ENCODE data around the gene FOXP1. TPM values are rescaled to one million over a fixed set of nuclear protein-coding genes. Genes with fewer than 3 reads are reported as not detected.
A peak's percentile ranks its signal among the peaks of the same experiment; 100 is the strongest.

FOXP1 gene
- total and polyA plus RNA-seq, 5 experiments from 2014 or later, result 280 to 443 (median 382) TPM

GRCh38 chr3:71063773-71064290, 519.7 kb downstream of the FOXP1 start:
- DNase-seq, result peak in 3 of 10 donors; percentile 22 to 59 (median 38)
- Mint-ChIP-seq H3K36me3 (peaks cover 0 to 2% (median 0%) of the 10 kb centered on the region in 3 donors), H3K27me3 (no peaks in the 10 kb centered on the region), H3K9me3 (no peaks in the 10 kb centered on the region), H3K27ac (no peak overlapping the region), H3K4me1 (peaks cover 29 to 71% (median 48%) of the 10 kb centered on the region in 4 donors), H3K4me3 (no peak overlapping the region)
- ATAC-seq, result peak; percentile 20 to 23
- POLR2A ChIA-PET, result interaction anchor here (0.5 to 2.9 kb wide), 15 partner anchors 12 to 519 kb away, joined by 3 to 24 read pairs (median 3); partner anchors contain the start of gene FOXP1

GRCh38 chr3:71062952-71063772, 520.4 kb downstream of the FOXP1 start:
- ATAC-seq (peak; percentile 15 to 20), DNase-seq (peak in 3 of 10 donors; percentile 13 to 53 (median 44))
- H3K4me1 Mint-ChIP-seq, result peaks cover 23 to 71% (median 48%) of the 10 kb centered on the region in 4 donors
- H3K9me3 Mint-ChIP-seq, result no peaks in the 10 kb centered on the region
- no peak overlapping the region for H3K27ac Mint-ChIP-seq
- peaks cover 0 to 2% (median 0%) of the 10 kb centered on the region in 3 donors for H3K36me3 Mint-ChIP-seq
- no peaks in the 10 kb centered on the region for H3K27me3 Mint-ChIP-seq
- POLR2A ChIA-PET, result interaction anchor here (0.5 to 2.9 kb wide), 11 partner anchors 11 to 520 kb away, joined by 3 to 24 read pairs (median 4); partner anchors contain the start of gene FOXP1
- H3K4me3 Mint-ChIP-seq, result no peak overlapping the region

- no peak overlapping the region for H3K4me3 Mint-ChIP-seq
- POLR2A ChIA-PET, result interaction anchor here (0.6 to 2.9 kb wide), 10 partner anchors 11 to 520 kb away, joined by 3 to 24 read pairs (median 6); partner anchors contain the start of gene FOXP1
- H3K27me3 Mint-ChIP-seq, result no peaks in the 10 kb centered on the region
- H3K4me1 Mint-ChIP-seq, result peaks cover 18 to 72% (median 50%) of the 10 kb centered on the region in 4 donors
- H3K27ac Mint-ChIP-seq, result peak overlapping the region in 1 of 10 donors; percentile 88
- ATAC-seq, result no peak
- no peaks in the 10 kb centered on the region for H3K9me3 Mint-ChIP-seq
- no peak for DNase-seq
- peaks cover 0 to 2% (median 0%) of the 10 kb centered on the region in 3 donors for H3K36me3 Mint-ChIP-seq
Observed at GRCh38 chr3:71062037-71062932, 521.2 kb downstream of the FOXP1 start.

GRCh38 chr3:71061581-71061980, 521.9 kb downstream of the FOXP1 start:
- H3K4me3 Mint-ChIP-seq, result no peak overlapping the region
- DNase-seq (no peak), ATAC-seq (no peak)
- POLR2A ChIA-PET, result interaction anchor here (0.9 to 1.2 kb wide), 3 partner anchors 12 to 70 kb away, joined by 3 to 11 read pairs (median 5); no protein-coding TSS in a partner anchor
- peaks cover 12 to 72% (median 47%) of the 10 kb centered on the region in 4 donors for H3K4me1 Mint-ChIP-seq
- H3K36me3 Mint-ChIP-seq, result peaks cover 0 to under 1% (median 0%) of the 10 kb centered on the region in 3 donors
- H3K27ac Mint-ChIP-seq, result peak overlapping the region in 1 of 10 donors; percentile 88
- no peaks in the 10 kb centered on the region for H3K27me3 Mint-ChIP-seq
- no peaks in the 10 kb centered on the region for H3K9me3 Mint-ChIP-seq

DNA sequence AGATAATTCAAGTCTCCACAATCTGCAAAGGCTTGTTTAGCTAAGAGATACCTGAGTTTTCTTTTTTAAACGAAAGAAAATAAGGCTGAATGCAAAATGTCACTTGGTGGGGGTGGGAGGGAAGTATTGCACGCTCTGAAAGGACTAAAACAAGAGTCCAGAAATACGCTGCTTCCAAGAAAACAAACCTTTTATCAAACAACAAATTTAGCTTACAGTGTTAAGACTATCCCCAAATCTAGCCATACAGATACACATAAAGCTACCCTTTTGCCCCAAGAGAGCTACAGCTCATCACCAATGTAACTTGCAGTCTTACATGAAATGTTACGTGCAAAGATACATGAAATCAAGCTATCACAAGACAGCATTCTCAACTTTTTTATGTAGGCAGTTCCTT, 522.5 kb downstream of the FOXP1 start:
- H3K9me3 Mint-ChIP-seq, result no peaks in the 10 kb centered on the region
- H3K27ac Mint-ChIP-seq, result peak overlapping the region in 4 of 10 donors; percentile 83 to 93 (median 88)
- ATAC-seq (no peak), DNase-seq (no peak)
- H3K4me1 Mint-ChIP-seq, result peaks cover 6 to 72% (median 45%) of the 10 kb centered on the region in 4 donors
- H3K27me3 Mint-ChIP-seq, result no peaks in the 10 kb centered on the region
- H3K4me3 Mint-ChIP-seq, result peak overlapping the region in 3 of 10 donors; percentile 34 to 67 (median 53)
- POLR2A ChIA-PET, result interaction anchor here (0.9 to 1.7 kb wide), 4 partner anchors 10 to 265 kb away, joined by 3 to 7 read pairs (median 4); no protein-coding TSS in a partner anchor
- H3K36me3 Mint-ChIP-seq, result no peaks in the 10 kb centered on the region

DNA sequence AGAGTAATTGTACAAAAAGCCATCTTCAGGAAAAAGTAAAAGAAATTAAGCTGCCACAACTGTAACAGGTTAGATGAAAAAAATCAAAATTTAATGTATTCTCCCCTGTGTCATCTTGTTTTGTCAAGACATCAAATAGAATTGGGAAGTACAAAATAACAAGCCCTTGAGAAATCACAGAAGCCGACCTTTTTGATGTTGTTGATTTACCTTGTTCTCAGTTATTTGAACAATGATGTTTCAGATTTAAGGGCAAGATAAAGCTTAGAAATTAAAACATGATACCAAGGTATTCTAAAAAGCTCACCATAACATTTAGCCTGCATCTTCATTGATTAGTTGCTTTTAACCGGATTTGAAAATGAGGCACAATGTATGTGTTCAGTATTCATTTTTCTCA, 523.0 kb downstream of the FOXP1 start:
- no peaks in the 10 kb centered on the region for H3K27me3 Mint-ChIP-seq
- ATAC-seq (no peak), DNase-seq (peak in 3 of 10 donors; percentile 12 to 60 (median 51))
- peaks cover 1 to 72% (median 47%) of the 10 kb centered on the region in 4 donors for H3K4me1 Mint-ChIP-seq
- peak overlapping the region in 3 of 10 donors; percentile 34 to 67 (median 53) for H3K4me3 Mint-ChIP-seq
- H3K9me3 Mint-ChIP-seq, result no peaks in the 10 kb centered on the region
- POLR2A ChIA-PET, result interaction anchor here (1.2 to 1.9 kb wide), 4 partner anchors 10 to 266 kb away, joined by 3 to 7 read pairs (median 5); no protein-coding TSS in a partner anchor
- H3K27ac Mint-ChIP-seq, result peak overlapping the region in 4 of 10 donors; percentile 83 to 93 (median 88)
- H3K36me3 Mint-ChIP-seq, result peaks cover 0 to 5% (median 0%) of the 10 kb centered on the region in 3 donors

DNA sequence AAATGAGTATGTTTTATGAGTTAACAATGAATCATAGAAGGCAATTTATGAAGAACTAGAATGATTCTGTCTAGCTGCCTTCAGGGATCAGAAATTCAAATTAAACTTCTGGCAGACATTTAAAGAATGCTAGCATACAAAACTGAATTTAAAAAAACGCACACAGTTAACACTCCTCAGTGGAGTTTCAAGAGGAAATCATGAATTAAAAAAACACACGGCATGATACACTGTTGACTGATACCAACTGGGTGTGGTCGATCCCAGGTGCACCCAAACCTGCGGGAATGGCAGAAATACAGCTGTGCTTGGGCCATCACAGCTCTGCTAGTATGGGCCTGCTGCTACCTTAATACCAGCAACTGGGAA, 526.0 kb downstream of the FOXP1 start:
- POLR2A ChIA-PET, result interaction anchor here (0.9 to 1.2 kb wide), 2 partner anchors 8 to 11 kb away, joined by 4 to 6 read pairs; no protein-coding TSS in a partner anchor
- H3K36me3 Mint-ChIP-seq, result peaks cover 0 to 31% (median 0%) of the 10 kb centered on the region in 3 donors
- no peaks in the 10 kb centered on the region for H3K27me3 Mint-ChIP-seq
- DNase-seq (no peak), ATAC-seq (peak in 1 of 2 donors; percentile 9)
- peak overlapping the region in 7 of 10 donors; percentile 74 to 93 (median 84) for H3K27ac Mint-ChIP-seq
- H3K4me3 Mint-ChIP-seq, result peak overlapping the region in 9 of 10 donors; percentile 29 to 77 (median 67)
- H3K9me3 Mint-ChIP-seq, result no peaks in the 10 kb centered on the region
- H3K4me1 Mint-ChIP-seq, result peaks cover 0 to 99% (median 72%) of the 10 kb centered on the region in 4 donors

GRCh38 chr3:71056327-71056726, 527.2 kb downstream of the FOXP1 start:
- ATAC-seq, result no peak

DNA sequence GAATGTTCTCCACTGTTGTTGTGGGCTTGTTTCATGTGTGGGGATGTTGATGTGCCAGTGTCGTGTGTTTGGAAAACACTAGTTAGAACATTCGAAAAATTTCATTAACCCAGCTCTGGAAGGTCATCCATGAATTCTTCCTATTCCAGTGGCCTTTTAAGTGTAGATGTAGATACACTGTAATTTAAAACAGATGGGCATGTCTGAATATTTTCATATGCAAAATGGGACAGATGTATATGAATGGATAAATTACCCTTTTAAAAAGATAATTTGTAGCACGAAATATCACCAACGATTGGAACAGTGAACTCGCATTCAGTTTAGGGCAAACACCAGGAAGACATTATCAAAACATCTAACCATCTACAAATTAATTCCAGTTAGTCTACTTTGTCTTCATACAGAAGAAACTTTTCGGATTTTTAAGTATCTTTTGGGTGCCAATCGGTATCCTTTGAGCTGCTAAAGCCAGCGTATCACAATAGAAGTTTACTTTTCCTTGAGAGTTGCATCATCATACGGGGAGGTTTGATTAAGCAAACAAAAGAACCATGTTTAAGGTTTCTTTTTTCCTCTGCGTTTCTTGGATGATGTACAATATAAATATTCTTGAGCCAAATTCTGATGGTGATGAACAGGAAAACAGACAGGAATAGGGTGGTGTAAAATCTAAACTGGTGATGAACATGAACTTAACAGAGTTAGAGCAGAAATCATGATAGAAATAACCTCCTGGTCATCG, 528.1 kb downstream of the FOXP1 start:
- H3K27ac Mint-ChIP-seq, result peak overlapping the region in 9 of 10 donors; percentile 32 to 93 (median 82)
- peak overlapping the region in 8 of 10 donors; percentile 13 to 67 (median 54) for H3K4me3 Mint-ChIP-seq
- H3K4me1 Mint-ChIP-seq, result peaks cover 0 to 99% (median 69%) of the 10 kb centered on the region in 4 donors
- no peaks in the 10 kb centered on the region for H3K27me3 Mint-ChIP-seq
- peaks cover 0 to 52% (median 8%) of the 10 kb centered on the region in 3 donors for H3K36me3 Mint-ChIP-seq
- POLR2A ChIA-PET, result interaction anchor here (0.6 to 1.0 kb wide), 2 partner anchors 32 to 124 kb away, joined by 3 to 4 read pairs; no protein-coding TSS in a partner anchor
- H3K9me3 Mint-ChIP-seq, result no peaks in the 10 kb centered on the region
- ATAC-seq, result no peak
- no peak for DNase-seq

More at GRCh38 chr3:71056327-71056726, 527.2 kb downstream of the FOXP1 start:
- H3K9me3 Mint-ChIP-seq, result no peaks in the 10 kb centered on the region
- peaks cover 0 to 43% (median 3%) of the 10 kb centered on the region in 3 donors for H3K36me3 Mint-ChIP-seq
- POLR2A ChIA-PET, result interaction anchor here (1.0 kb wide), 1 partner anchor 28 kb away, joined by 3 read pairs; no protein-coding TSS in a partner anchor
- no peak for DNase-seq
- H3K4me1 Mint-ChIP-seq, result peaks cover 0 to 99% (median 69%) of the 10 kb centered on the region in 4 donors
- H3K4me3 Mint-ChIP-seq, result peak overlapping the region in 7 of 10 donors; percentile 26 to 69 (median 58)
- no peaks in the 10 kb centered on the region for H3K27me3 Mint-ChIP-seq
- peak overlapping the region in 8 of 10 donors; percentile 34 to 93 (median 83) for H3K27ac Mint-ChIP-seq

DNA sequence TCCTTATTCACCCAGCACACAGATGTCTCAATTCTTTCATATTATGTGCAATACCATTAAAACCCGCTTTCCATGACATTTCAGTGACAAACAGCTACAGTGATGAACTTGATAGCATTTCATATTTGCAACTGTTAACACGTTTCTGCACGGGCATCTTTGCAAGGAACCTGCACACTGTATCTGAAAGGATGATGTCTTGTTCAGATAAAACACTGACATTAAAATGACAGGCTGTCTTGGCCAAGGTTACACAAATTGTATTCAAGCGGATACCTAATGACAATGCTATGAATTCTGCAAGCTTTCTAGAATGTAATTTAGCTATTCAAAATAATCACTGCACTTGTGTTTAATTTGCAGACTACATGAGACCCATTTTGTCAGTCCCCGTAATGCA, 529.2 kb downstream of the FOXP1 start:
- H3K27ac Mint-ChIP-seq, result peak overlapping the region in 9 of 10 donors; percentile 57 to 93 (median 82)
- peaks cover 0 to 61% (median 9%) of the 10 kb centered on the region in 3 donors for H3K36me3 Mint-ChIP-seq
- DNase-seq (no peak), ATAC-seq (no peak)
- H3K4me1 Mint-ChIP-seq, result peaks cover 0 to 99% (median 72%) of the 10 kb centered on the region in 4 donors
- POLR2A ChIA-PET, result interaction anchor here (1.0 to 1.3 kb wide), 2 partner anchors 13 to 31 kb away, joined by 3 read pairs; no protein-coding TSS in a partner anchor
- H3K9me3 Mint-ChIP-seq, result no peaks in the 10 kb centered on the region
- no peaks in the 10 kb centered on the region for H3K27me3 Mint-ChIP-seq
- H3K4me3 Mint-ChIP-seq, result peak overlapping the region in 8 of 10 donors; percentile 5 to 67 (median 58)
